Measurements from ENCODE around the gene PIH1D1. TPM values are rescaled to one million over a fixed set of nuclear protein-coding genes. Genes with fewer than 3 reads are reported as not detected.
A peak's percentile ranks its signal among the peaks of the same experiment; 100 is the strongest.

Gene PIH1D1
- total RNA-seq, 1 experiment from 2014 or later, result 153 TPM

DNA sequence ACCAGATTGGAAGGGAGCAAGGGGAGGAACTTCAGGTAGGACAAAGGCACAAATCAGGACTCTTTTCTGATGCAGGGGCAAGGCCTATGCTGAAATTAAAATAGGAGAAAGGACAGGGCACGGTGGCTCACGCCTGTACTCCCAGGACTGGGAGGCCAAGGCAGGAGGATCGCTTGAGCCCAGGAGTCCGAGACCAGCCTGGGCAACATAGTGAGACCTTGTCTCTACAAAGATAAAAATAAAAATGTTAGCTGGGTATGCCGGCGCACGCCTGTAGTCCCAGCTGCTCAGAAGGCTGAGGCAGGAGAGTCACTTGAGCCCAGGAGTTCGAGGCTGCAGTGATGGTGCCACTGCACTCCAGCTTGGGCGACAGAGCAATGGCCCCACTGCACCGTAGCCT lies 15.9 kb downstream of the PIH1D1 start:
- peaks cover 3% of the 10 kb centered on the region; the same call in 1 of the 2 replicates for H3K36me3 Mint-ChIP-seq
- ChIA-PET POLR2A (interaction anchor here (0.7 to 1.6 kb wide), 4 partner anchors 18 to 60 kb away, joined by 3 to 7 read pairs (median 5); partner anchors contain the start of genes ALDH16A1 and RPS11), CTCF (interaction anchor here (0.7 to 2.6 kb wide), 19 partner anchors 10 to 436 kb away, joined by 3 to 28 read pairs (median 5); partner anchors contain the start of genes ALDH16A1, DKKL1, GFY and PIH1D1)
- H3K4me3 Mint-ChIP-seq, result peak overlapping the region; percentile 66
- ATAC-seq, result no peak
- TF ChIP-seq ZNF121 (CRISPR knock-in tag; IDR thresholded peaks at IDR 0.05) (peak; percentile 53; the same call in 1 of the 2 replicates), NR1H2 (CRISPR knock-in tag; IDR thresholded peaks at IDR 0.05) (no peak)
- peaks cover 100% of the 10 kb centered on the region for H3K27me3 Mint-ChIP-seq (ENCODE audit: low read depth)
- peak overlapping the region; percentile 84 for H3K27ac Mint-ChIP-seq
- no peak for DNase-seq (ENCODE audit: low spot score)
- peaks cover 36% of the 10 kb centered on the region for H3K4me1 Mint-ChIP-seq
- peaks cover 11% of the 10 kb centered on the region for H3K9me3 Mint-ChIP-seq

DNA sequence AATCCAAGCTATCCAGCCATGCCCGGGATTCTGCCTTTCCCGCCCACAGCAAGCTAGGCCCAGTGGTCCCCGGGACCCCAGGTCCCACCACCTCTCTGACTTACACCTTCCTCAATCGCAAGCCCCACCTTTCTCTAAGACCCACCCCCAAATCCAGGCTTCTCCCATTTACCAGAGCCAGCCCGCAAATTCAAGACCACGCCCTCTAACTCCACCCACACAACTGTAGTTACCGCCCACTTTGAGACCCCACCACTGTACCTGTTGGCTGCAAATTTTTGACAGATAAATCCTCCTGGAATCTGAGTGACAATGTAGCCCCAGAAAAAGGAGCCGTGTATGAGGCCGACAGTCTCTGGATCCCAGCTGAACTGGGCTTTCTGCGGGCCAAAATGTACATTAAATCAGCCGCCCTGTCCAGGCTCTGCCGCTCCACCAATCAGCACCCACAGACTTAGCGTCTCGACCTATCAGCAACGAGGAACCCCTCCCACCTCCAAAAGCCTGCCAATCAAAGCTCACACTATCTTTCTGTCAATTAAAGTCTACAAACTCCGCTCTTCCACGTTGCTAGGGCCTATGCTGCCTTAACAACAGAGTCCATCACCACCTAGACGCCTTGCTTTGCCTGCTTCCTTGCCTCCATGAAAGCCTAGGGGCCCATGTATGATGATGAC lies 16.6 kb downstream of the PIH1D1 start:
- Mint-ChIP-seq H3K4me3 (peak overlapping the region; percentile 66), H3K36me3 (peaks cover 3% of the 10 kb centered on the region; the same call in 1 of the 2 replicates), H3K27me3 (ENCODE audit: low read depth) (peaks cover 100% of the 10 kb centered on the region), H3K27ac (no peak overlapping the region), H3K4me1 (peaks cover 37% of the 10 kb centered on the region), H3K9me3 (peaks cover 11% of the 10 kb centered on the region)
- no peak for TF ChIP-seq MYBL2 (CRISPR knock-in tag; IDR thresholded peaks at IDR 0.05)
- TF ChIP-seq KAT7 (CRISPR knock-in tag; IDR thresholded peaks at IDR 0.05; ENCODE audit: borderline replicate concordance), result no peak
- peak; percentile 81 for TF ChIP-seq NFYB (CRISPR knock-in tag; conservative IDR thresholded peaks at IDR 0.05; ENCODE audit: low read depth)
- TF ChIP-seq, protein P1, sequence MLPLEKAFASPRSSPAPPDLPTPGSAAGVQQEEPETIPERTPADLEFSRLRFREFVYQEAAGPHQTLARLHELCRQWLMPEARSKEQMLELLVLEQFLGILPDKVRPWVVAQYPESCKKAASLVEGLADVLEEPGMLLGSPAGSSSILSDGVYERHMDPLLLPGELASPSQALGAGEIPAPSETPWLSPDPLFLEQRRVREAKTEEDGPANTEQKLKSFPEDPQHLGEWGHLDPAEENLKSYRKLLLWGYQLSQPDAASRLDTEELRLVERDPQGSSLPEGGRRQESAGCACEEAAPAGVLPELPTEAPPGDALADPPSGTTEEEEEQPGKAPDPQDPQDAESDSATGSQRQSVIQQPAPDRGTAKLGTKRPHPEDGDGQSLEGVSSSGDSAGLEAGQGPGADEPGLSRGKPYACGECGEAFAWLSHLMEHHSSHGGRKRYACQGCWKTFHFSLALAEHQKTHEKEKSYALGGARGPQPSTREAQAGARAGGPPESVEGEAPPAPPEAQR (CRISPR knock-in tag; IDR thresholded peaks at IDR 0.05), result no peak
- TF ChIP-seq, protein P2, sequence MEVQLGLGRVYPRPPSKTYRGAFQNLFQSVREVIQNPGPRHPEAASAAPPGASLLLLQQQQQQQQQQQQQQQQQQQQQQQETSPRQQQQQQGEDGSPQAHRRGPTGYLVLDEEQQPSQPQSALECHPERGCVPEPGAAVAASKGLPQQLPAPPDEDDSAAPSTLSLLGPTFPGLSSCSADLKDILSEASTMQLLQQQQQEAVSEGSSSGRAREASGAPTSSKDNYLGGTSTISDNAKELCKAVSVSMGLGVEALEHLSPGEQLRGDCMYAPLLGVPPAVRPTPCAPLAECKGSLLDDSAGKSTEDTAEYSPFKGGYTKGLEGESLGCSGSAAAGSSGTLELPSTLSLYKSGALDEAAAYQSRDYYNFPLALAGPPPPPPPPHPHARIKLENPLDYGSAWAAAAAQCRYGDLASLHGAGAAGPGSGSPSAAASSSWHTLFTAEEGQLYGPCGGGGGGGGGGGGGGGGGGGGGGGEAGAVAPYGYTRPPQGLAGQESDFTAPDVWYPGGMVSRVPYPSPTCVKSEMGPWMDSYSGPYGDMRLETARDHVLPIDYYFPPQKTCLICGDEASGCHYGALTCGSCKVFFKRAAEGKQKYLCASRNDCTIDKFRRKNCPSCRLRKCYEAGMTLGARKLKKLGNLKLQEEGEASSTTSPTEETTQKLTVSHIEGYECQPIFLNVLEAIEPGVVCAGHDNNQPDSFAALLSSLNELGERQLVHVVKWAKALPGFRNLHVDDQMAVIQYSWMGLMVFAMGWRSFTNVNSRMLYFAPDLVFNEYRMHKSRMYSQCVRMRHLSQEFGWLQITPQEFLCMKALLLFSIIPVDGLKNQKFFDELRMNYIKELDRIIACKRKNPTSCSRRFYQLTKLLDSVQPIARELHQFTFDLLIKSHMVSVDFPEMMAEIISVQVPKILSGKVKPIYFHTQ (CRISPR knock-in tag; IDR thresholded peaks at IDR 0.05), result no peak
- POLR2A ChIA-PET, result interaction anchor here (0.5 to 1.6 kb wide), 4 partner anchors 17 to 251 kb away, joined by 3 to 6 read pairs (median 4); partner anchors contain the start of gene PIH1D1
- CTCF ChIA-PET, result interaction anchor here (0.6 to 2.6 kb wide), 5 partner anchors 14 to 112 kb away, joined by 3 to 28 read pairs (median 5); partner anchors contain the start of gene DKKL1
- no peak for ATAC-seq
- no peak for DNase-seq (ENCODE audit: low spot score)

DNA sequence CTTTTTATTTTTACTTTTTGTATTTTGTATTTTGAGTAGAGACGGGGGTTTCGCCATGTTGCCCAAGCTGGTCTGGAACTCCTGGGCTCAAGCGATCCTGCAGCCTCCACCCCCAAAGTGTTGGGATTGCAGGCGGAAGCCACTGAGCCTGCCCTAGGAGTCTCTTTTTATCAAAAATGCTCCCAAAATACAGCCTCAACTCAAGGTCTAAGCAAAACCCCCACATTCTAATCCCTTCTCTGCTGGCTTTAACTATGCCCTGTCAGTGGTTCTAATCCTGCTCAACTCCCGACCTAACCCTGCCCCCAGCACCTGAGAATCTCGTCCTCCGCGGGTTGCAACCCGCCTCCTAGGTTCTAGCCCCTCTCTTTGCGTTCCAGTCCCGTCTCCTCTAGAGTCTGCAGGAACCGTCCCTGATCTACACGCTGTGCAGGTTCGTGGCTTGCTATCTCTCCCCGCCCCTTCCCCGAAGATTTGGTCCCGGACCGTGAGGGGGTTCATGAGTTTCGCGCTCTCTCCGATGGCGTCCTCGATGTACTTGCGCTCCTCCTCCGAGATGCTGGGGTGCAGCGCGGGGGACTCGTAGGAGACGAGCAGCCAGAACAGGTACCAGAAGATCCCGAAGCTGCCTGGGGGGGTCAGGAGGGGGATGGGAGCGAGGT lies 18.2 kb downstream of the PIH1D1 start:
- H3K4me3 Mint-ChIP-seq, result peak overlapping the region; percentile 73
- CTCF ChIA-PET, result interaction anchor here (0.6 to 1.7 kb wide), 3 partner anchors 11 to 41 kb away, joined by 3 to 5 read pairs (median 3); no protein-coding TSS in a partner anchor
- peaks cover 99% of the 10 kb centered on the region for H3K27me3 Mint-ChIP-seq (ENCODE audit: low read depth)
- ATAC-seq (no peak), DNase-seq (ENCODE audit: low spot score) (no peak)
- peaks cover 50% of the 10 kb centered on the region for H3K4me1 Mint-ChIP-seq
- H3K27ac Mint-ChIP-seq, result no peak overlapping the region
- POLR2A ChIA-PET, result interaction anchor here (1.1 kb wide), 1 partner anchor 11 kb away, joined by 4 read pairs; no protein-coding TSS in a partner anchor
- peaks cover 11% of the 10 kb centered on the region for H3K9me3 Mint-ChIP-seq
- peaks cover 3% of the 10 kb centered on the region; the same call in 1 of the 2 replicates for H3K36me3 Mint-ChIP-seq
- TF ChIP-seq, protein P3, sequence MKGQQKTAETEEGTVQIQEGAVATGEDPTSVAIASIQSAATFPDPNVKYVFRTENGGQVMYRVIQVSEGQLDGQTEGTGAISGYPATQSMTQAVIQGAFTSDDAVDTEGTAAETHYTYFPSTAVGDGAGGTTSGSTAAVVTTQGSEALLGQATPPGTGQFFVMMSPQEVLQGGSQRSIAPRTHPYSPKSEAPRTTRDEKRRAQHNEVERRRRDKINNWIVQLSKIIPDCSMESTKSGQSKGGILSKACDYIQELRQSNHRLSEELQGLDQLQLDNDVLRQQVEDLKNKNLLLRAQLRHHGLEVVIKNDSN (CRISPR knock-in tag; IDR thresholded peaks at IDR 0.05), result no peak
- TF ChIP-seq ZNF396 (CRISPR knock-in tag; IDR thresholded peaks at IDR 0.05; ENCODE audit: borderline replicate concordance) (no peak), ATF1 (CRISPR knock-in tag; IDR thresholded peaks at IDR 0.05) (no peak), ZNF263 (CRISPR knock-in tag; IDR thresholded peaks at IDR 0.05; ENCODE audit: low read depth) (no peak), CREM (CRISPR knock-in tag; IDR thresholded peaks at IDR 0.05) (no peak), CBFB (CRISPR knock-in tag; IDR thresholded peaks at IDR 0.05; ENCODE audit: low read depth) (no peak), HMGA2 (CRISPR knock-in tag; IDR thresholded peaks at IDR 0.05) (no peak), SOX15 (CRISPR knock-in tag; IDR thresholded peaks at IDR 0.05) (no peak), NFATC4 (CRISPR knock-in tag; IDR thresholded peaks at IDR 0.05) (no peak), NR2C2 (CRISPR knock-in tag; IDR thresholded peaks at IDR 0.05) (no peak), EMX1 (CRISPR knock-in tag; IDR thresholded peaks at IDR 0.05) (no peak), ELF4 (CRISPR knock-in tag; IDR thresholded peaks at IDR 0.05; ENCODE audit: low read depth) (no peak), RELA (CRISPR knock-in tag; IDR thresholded peaks at IDR 0.05; ENCODE audit: borderline replicate concordance) (no peak), NFE2L1 (CRISPR knock-in tag; IDR thresholded peaks at IDR 0.05) (no peak)
- TF ChIP-seq, protein P4, sequence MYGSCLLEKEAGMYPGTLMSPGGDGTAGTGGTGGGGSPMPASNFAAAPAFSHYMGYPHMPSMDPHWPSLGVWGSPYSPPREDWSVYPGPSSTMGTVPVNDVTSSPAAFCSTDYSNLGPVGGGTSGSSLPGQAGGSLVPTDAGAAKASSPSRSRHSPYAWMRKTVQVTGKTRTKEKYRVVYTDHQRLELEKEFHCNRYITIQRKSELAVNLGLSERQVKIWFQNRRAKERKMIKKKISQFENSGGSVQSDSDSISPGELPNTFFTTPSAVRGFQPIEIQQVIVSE (CRISPR knock-in tag; IDR thresholded peaks at IDR 0.05; ENCODE audit: borderline replicate concordance), result no peak
- TF ChIP-seq, protein P2 (CRISPR knock-in tag; IDR thresholded peaks at IDR 0.05), result no peak
